Brain microvascular endothelial cell (primary cell): ENCODE results near the gene DHX58.

Experiments used
- DNase-seq: peaks from one replicate; pipeline ENCODE4 v3.0.0-alpha.2; 2020
- H3K27ac ChIP-seq: fragments of 250-450 bp; sonication (Bioruptor Pico); 2 replicates; pipeline ENCODE4 v1.5.1; 2020; ENCODE audit warnings: mild to moderate bottlenecking, moderate library complexity
- H3K27me3 ChIP-seq: fragments of 250-450 bp; sonication (Bioruptor Pico); replicated peaks from 2 replicates; pipeline ENCODE4 v1.5.1; 2020; ENCODE audit warnings: mild to moderate bottlenecking
- H3K36me3 ChIP-seq: fragments of 250-450 bp; sonication (Bioruptor Pico); replicated peaks from 2 replicates; pipeline ENCODE4 v1.5.1; 2020; ENCODE audit warnings: mild to moderate bottlenecking
- H3K4me3 ChIP-seq: 2 replicates; pipeline ENCODE4 v1.5.1; 2011; ENCODE audit warnings: low read depth, mild to moderate bottlenecking, control low read depth, low read length, moderate library complexity
- in situ Hi-C: cut with HindIII; loops from 2 replicates; pipeline ENCODE4 v1.10.0; 2017; ENCODE audit warnings: low sequenced_read_pairs, low pct_ligation_motif_present
- TF ChIP-seq, protein P1 (sequence below): IDR thresholded peaks from 2 replicates; pipeline ENCODE4 v1.5.1; 2011; ENCODE audit warnings: low read depth, mild to moderate bottlenecking, moderate library complexity, low read length, control low read depth, inconsistent platforms; ENCODE audit errors: missing control alignments

Gene DHX58

DNA sequence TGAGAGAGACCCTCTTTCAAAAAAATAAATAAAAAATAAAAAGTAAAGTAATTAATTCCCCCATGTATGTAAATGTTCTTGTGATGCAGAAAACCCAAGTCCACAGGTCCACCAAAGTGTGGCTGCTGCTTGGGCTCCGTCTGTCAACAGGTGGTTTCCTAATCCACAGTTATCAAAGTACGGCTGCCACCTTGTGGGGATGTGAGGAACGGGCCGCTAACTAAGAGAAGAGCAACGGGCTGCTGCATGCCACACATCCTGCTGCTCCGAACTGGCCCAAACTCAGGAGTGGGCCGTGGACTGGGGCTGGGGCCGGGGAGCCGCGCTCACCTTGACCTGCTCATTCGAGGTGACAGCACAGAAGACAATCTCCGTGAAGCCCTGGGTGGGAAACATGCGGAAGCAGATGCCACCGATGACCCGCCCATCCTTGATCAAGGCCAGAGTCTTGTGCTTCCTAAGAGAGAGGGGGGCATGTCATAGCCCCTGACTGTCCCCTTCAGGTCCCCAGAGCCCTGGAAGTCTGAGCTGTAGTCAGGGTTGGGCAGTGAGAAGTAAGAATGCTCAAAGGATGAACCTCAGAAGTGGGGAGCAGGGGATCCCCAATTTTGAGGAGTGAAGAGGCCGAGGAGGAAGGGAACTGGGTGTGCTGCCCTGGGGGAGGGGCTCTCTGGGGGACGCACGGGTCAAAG lies 4.3 kb upstream of the DHX58 start:
- Histone ChIP-seq H3K27ac (no peak overlapping the region), H3K36me3 (peaks cover 6% of the 10 kb centered on the region), H3K27me3 (no peaks in the 10 kb centered on the region), H3K4me3 (no peak overlapping the region)
- in situ Hi-C loops = loop anchor here (25.0 kb wide), 1 partner anchor 155 kb away; the partner anchor contains the start of gene CNP
- TF ChIP-seq, protein P1, sequence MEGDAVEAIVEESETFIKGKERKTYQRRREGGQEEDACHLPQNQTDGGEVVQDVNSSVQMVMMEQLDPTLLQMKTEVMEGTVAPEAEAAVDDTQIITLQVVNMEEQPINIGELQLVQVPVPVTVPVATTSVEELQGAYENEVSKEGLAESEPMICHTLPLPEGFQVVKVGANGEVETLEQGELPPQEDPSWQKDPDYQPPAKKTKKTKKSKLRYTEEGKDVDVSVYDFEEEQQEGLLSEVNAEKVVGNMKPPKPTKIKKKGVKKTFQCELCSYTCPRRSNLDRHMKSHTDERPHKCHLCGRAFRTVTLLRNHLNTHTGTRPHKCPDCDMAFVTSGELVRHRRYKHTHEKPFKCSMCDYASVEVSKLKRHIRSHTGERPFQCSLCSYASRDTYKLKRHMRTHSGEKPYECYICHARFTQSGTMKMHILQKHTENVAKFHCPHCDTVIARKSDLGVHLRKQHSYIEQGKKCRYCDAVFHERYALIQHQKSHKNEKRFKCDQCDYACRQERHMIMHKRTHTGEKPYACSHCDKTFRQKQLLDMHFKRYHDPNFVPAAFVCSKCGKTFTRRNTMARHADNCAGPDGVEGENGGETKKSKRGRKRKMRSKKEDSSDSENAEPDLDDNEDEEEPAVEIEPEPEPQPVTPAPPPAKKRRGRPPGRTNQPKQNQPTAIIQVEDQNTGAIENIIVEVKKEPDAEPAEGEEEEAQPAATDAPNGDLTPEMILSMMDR = peak; percentile 84
- peak; percentile 81 for DNase-seq

DNA sequence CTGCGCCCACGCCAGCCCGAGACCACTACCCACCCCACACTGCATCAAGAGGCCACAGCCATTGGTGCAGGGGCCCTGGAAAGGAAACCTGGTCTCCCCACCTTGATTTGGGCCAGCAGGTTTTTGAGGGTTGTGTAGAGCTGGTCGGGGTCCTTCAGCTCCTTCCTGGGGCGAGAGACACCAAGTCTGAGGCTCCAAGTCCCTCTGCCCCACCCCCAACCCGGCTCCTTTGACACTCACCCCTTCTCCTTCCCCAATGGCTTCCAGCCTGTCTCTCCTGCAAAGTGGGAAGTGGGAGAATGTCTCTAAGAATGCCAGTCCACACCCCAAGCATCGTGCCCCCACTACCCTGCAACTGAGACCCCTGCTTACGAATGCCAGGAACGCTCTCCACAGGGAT lies 1.6 kb upstream of the DHX58 start:
- TF ChIP-seq, protein P1 = no peak
- Histone ChIP-seq H3K36me3 (peaks cover 6% of the 10 kb centered on the region), H3K27me3 (no peaks in the 10 kb centered on the region), H3K4me3 (no peak overlapping the region), H3K27ac (no peak overlapping the region)
- DNase-seq = no peak
- in situ Hi-C loops = loop anchor here (25.0 kb wide), 1 partner anchor 152 kb away; the partner anchor contains the start of gene CNP

DNA sequence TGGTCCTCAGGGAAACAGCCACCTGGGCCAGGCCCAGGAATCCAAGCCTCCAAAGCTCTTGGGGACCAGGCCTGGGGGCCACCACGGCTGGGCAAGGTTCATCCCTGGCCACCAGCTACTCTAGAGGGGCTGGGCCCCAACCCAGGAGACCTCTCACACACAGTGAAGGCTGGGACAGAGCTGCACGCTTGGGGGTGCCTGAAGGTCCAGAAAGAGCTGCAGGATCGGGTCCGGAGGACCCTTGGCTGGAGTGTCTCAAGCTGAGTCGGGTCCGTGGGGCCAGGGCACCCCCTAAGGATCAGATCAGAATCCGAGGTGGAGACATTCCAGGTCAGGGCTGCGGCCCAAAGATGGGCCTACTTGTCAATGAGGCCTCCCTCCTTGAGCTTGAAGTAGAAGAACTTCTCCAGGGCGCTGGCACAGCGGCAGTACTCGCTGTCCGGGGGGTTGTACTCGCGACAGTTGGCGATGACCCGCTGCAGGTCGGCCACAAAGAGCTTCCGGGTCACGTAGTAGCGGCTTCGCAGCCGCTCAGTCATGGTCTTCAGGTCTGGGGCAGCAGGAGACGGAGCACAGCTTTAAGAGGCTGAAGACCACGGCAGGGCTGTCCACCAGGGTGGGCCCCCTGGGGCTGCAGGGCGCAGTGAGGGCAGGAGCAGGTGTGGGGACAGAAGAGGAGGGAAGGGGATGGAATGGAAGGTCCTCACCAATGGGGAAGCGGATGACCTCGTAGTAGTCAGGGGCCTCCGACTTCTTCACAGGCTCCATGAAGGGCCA lies 967 bp upstream of the DHX58 start:
- Histone ChIP-seq H3K4me3 (no peak overlapping the region), H3K27me3 (no peaks in the 10 kb centered on the region), H3K27ac (no peak overlapping the region), H3K36me3 (peaks cover 6% of the 10 kb centered on the region)
- no peak for DNase-seq
- TF ChIP-seq, protein P1 = no peak
- in situ Hi-C loops = loop anchor here (25.0 kb wide), 1 partner anchor 151 kb away; the partner anchor contains the start of gene CNP

DNA sequence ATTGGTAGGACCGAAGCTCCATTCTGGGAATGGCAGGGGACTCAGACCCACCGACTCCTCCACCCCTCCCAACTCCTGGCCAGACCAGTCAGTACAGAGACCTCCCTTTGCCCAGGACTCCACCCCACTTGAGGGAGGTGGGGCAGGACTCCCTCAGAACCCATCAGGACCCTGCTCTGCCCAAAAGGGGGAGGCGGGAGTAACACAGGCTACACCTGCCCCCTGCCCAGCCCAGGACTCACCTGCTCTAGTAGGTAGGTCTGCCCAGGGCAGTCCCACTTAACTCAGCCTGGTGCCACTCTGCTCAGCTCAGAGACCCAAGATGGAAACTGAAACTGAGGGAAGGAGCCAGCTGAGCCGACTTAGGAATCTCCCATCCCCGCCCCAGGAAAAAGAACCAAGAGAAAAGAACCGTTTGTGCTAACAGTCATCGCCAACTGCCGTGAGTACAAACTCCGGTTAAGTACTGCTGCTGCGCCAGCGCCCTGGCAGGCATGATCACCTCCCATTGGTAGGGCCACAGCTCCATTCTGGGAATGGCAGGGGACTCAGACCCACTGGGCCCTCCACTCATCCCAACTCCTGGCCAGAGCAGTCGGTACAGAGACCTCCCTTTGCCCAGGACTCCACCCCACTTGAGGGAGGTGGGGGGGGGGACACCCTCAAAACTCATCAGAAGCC lies 503 bp downstream of the DHX58 start:
- peak overlapping the region; percentile 32 for H3K27ac ChIP-seq
- TF ChIP-seq, protein P1 = no peak
- peak overlapping the region; percentile 40 for H3K4me3 ChIP-seq
- H3K27me3 ChIP-seq = no peaks in the 10 kb centered on the region
- in situ Hi-C loops = loop anchor here (25.0 kb wide), 1 partner anchor 150 kb away; the partner anchor contains the start of gene CNP
- no peak for DNase-seq
- H3K36me3 ChIP-seq = no peaks in the 10 kb centered on the region

DNA sequence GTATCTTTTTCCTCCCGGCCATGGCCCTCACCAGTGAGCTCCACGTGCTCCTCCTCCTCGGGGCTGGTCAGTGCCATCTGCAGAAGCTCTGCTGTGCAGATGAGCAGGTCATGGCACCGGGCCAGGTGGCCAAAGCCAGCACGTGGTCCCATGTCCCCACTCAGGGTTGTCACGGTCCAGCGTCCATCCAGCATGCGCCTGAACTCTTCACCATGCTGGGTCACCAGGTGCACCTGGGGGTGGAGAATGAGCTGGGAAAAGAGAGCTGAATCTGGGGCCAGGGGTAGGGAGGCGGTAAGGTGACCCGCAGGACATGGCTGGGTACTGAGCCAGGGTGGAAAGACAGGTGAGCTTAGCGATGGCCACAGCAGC lies 1.3 kb downstream of the DHX58 start:
- Histone ChIP-seq H3K27me3 (no peaks in the 10 kb centered on the region), H3K36me3 (no peaks in the 10 kb centered on the region), H3K27ac (no peak overlapping the region), H3K4me3 (no peak overlapping the region)
- no peak for DNase-seq
- in situ Hi-C loops = loop anchor here (25.0 kb wide), 1 partner anchor 149 kb away; the partner anchor contains the start of gene CNP
- TF ChIP-seq, protein P1 = no peak
